Mesenchymal stem cell (in vitro differentiated cells and primary cell): Measurements from ENCODE around the gene OVCH1.

Experiments used
- DNase-seq: peaks from one replicate; pipeline ENCODE4 v3.0.0-alpha.2; 2013
- H2AFZ ChIP-seq: one replicate; pipeline ENCODE4 v1.6.1; 2013; ENCODE audit warnings: low read depth, mild to moderate bottlenecking, control low read depth, inconsistent platforms, low read length, moderate library complexity
- H2AK5ac ChIP-seq: 2 replicates; pipeline ENCODE4 v1.6.1; 2013; ENCODE audit warnings: low read length, moderate library complexity, mild to moderate bottlenecking, inconsistent platforms; ENCODE audit not compliant: severe bottlenecking
- H2BK120ac ChIP-seq: one replicate; pipeline ENCODE4 v1.6.1; 2013; ENCODE audit warnings: low read depth, mild to moderate bottlenecking, inconsistent platforms, low read length, moderate library complexity
- H2BK12ac ChIP-seq, 2 experiments: one replicate each; pipeline ENCODE4 v1.6.1; 2013; ENCODE audit warnings: inconsistent platforms in 2 of 2, low read length in 2 of 2, mild to moderate bottlenecking in 2 of 2, moderate library complexity in 2 of 2, control low read depth in 1 of 2
- H2BK15ac ChIP-seq: one replicate; pipeline ENCODE4 v1.6.1; 2013; ENCODE audit warnings: mild to moderate bottlenecking, low read depth, inconsistent platforms; ENCODE audit not compliant: poor library complexity, severe bottlenecking
- H2BK5ac ChIP-seq: 2 replicates; pipeline ENCODE4 v1.6.1; 2013; ENCODE audit warnings: low read depth, mild to moderate bottlenecking, low read length, control low read depth, inconsistent platforms; ENCODE audit not compliant: poor library complexity, severe bottlenecking
- H3K14ac ChIP-seq, 2 experiments: one replicate each; pipeline ENCODE4 v1.6.1; 2013; ENCODE audit warnings: inconsistent platforms in 2 of 2, low read length in 2 of 2, control low read depth in 1 of 2, mild to moderate bottlenecking in 1 of 2, moderate library complexity in 1 of 2
- H3K18ac ChIP-seq, 2 experiments: one replicate each; pipeline ENCODE4 v1.6.1; 2013; ENCODE audit warnings: inconsistent platforms in 2 of 2, low read length in 2 of 2, control low read depth in 1 of 2, low read depth in 1 of 2, mild to moderate bottlenecking in 1 of 2
- H3K23ac ChIP-seq, 2 experiments: one replicate each; pipeline ENCODE4 v1.6.1; 2013; ENCODE audit warnings: inconsistent platforms in 2 of 2, low read length in 2 of 2, mild to moderate bottlenecking in 2 of 2, moderate library complexity in 2 of 2, control low read depth in 1 of 2
- H3K27ac ChIP-seq: 2 replicates; pipeline ENCODE4 v1.5.1; 2013; ENCODE audit warnings: mild to moderate bottlenecking, moderate library complexity, low read length, control low read depth, inconsistent platforms; ENCODE audit not compliant: poor library complexity, severe bottlenecking
- H3K27me3 ChIP-seq, 2 experiments: 2 replicates each; pipeline versions ENCODE4 v1.6.1 to v1.7.0; 2013; ENCODE audit warnings: low read length in 2 of 2, mild to moderate bottlenecking in 2 of 2, moderate library complexity in 2 of 2, control low read depth in 1 of 2, inconsistent platforms in 1 of 2; ENCODE audit not compliant: control insufficient read depth in 1 of 2, insufficient read depth in 1 of 2
- H3K36me3 ChIP-seq, 2 experiments: 2 replicates each; pipeline versions ENCODE4 v1.6.1 to v1.7.0; 2013; ENCODE audit warnings: low read length in 2 of 2, control low read depth in 1 of 2, inconsistent platforms in 1 of 2, low read depth in 1 of 2, mild to moderate bottlenecking in 1 of 2; ENCODE audit not compliant: insufficient read depth in 2 of 2, control insufficient read depth in 1 of 2
- H3K4ac ChIP-seq, 2 experiments: one replicate each; pipeline ENCODE4 v1.6.1; 2013; ENCODE audit warnings: inconsistent platforms in 2 of 2, low read length in 2 of 2, mild to moderate bottlenecking in 2 of 2, moderate library complexity in 2 of 2, control low read depth in 1 of 2, low read depth in 1 of 2
- H3K4me1 ChIP-seq: 2 replicates; pipeline ENCODE4 v1.6.1; 2013; ENCODE audit warnings: low read depth, low read length, control low read depth; ENCODE audit not compliant: control insufficient read depth, insufficient read depth
- H3K4me2 ChIP-seq: 2 replicates; pipeline ENCODE4 v1.6.1; 2013; ENCODE audit warnings: low read length, mild to moderate bottlenecking, inconsistent platforms; ENCODE audit not compliant: poor library complexity, severe bottlenecking
- H3K4me3 ChIP-seq, 2 experiments: 2 replicates each; pipeline versions ENCODE4 v1.5.1 to v1.7.0; 2013; ENCODE audit warnings: low read length in 2 of 2, mild to moderate bottlenecking in 2 of 2, control low read depth in 1 of 2, low read depth in 1 of 2; ENCODE audit not compliant: insufficient read depth in 1 of 2
- H3K79me1 ChIP-seq: replicated peaks from 2 replicates; pipeline ENCODE4 v1.6.1; 2013; ENCODE audit warnings: mild to moderate bottlenecking, control low read depth, low read length, inconsistent platforms; ENCODE audit not compliant: poor library complexity, severe bottlenecking
- H3K9ac ChIP-seq: 2 replicates; pipeline ENCODE4 v1.7.0; 2013; ENCODE audit warnings: mild to moderate bottlenecking, low read length, moderate library complexity
- H3K9me3 ChIP-seq: 2 replicates; pipeline ENCODE4 v1.7.0; 2013; ENCODE audit warnings: mild to moderate bottlenecking, low read length; ENCODE audit not compliant: control insufficient read depth
- H4K8ac ChIP-seq: one replicate; pipeline ENCODE4 v1.6.1; 2013; ENCODE audit warnings: inconsistent platforms, mild to moderate bottlenecking, low read length, moderate library complexity
- H4K91ac ChIP-seq: one replicate; pipeline ENCODE4 v1.6.1; 2013; ENCODE audit warnings: mild to moderate bottlenecking, low read length, inconsistent platforms
- WGBS: methylation state at CpG from one replicate; pipeline ENCODE4 v1.1.7; 2013; ENCODE audit warnings: mixed read lengths; 5-methylcytosine and 5-hydroxymethylcytosine counted together

OVCH1 gene

GRCh38 chr12:29451888-29452287, 45.6 kb downstream of the OVCH1 start:
- Histone ChIP-seq H4K91ac (no peak overlapping the region), H2AFZ (no peak overlapping the region), H4K8ac (no peak overlapping the region), H2BK120ac (no peak overlapping the region), H2AK5ac (no peak overlapping the region), H3K9ac (no peak overlapping the region), H3K4me1 (no peaks in the 10 kb centered on the region), H3K23ac (no peak overlapping the region), H3K4me3 (no peak overlapping the region), H3K18ac (no peak overlapping the region), H3K4me2 (no peak overlapping the region), H3K14ac (no peak overlapping the region), H2BK12ac (no peak overlapping the region), H3K27me3 (no peaks in the 10 kb centered on the region), H3K27ac (no peak overlapping the region), H2BK5ac (no peak overlapping the region), H2BK15ac (no peak overlapping the region), H3K9me3 (no peaks in the 10 kb centered on the region), H3K79me1 (no peaks in the 10 kb centered on the region), H3K36me3 (no peaks in the 10 kb centered on the region), H3K4ac (no peak overlapping the region)
- 100% methylated on average over 1 of the region's 2 CpGs for WGBS
- no peak for DNase-seq

- H3K18ac ChIP-seq, result no peak overlapping the region
- no peak overlapping the region for H4K8ac ChIP-seq
- no peak overlapping the region for H2AK5ac ChIP-seq
- no peaks in the 10 kb centered on the region for H3K9me3 ChIP-seq
- H4K91ac ChIP-seq, result no peak overlapping the region
- H3K79me1 ChIP-seq, result no peaks in the 10 kb centered on the region
- no peaks in the 10 kb centered on the region for H3K27me3 ChIP-seq
- no peak overlapping the region for H2AFZ ChIP-seq
- H2BK120ac ChIP-seq, result no peak overlapping the region
- no peak overlapping the region for H2BK5ac ChIP-seq
- no peak overlapping the region for H3K4me3 ChIP-seq
- no peak overlapping the region for H2BK15ac ChIP-seq
- no peak overlapping the region for H3K27ac ChIP-seq
- H3K4ac ChIP-seq, result no peak overlapping the region
- H3K4me1 ChIP-seq, result no peaks in the 10 kb centered on the region
- H3K36me3 ChIP-seq, result no peaks in the 10 kb centered on the region
- H2BK12ac ChIP-seq, result no peak overlapping the region
- WGBS, result 83% methylated on average over 4 of the region's 4 CpGs
- H3K9ac ChIP-seq, result no peak overlapping the region
- no peak overlapping the region for H3K23ac ChIP-seq
- no peak overlapping the region for H3K14ac ChIP-seq
- no peak for DNase-seq
- no peak overlapping the region for H3K4me2 ChIP-seq
These were observed 49.3 kb downstream of the OVCH1 start for GRCh38 chr12:29448157-29448556.

GRCh38 chr12:29447285-29447975, 50.1 kb downstream of the OVCH1 start:
- Histone ChIP-seq H2BK120ac (no peak overlapping the region), H3K4ac (no peak overlapping the region), H2BK5ac (no peak overlapping the region), H3K4me1 (no peaks in the 10 kb centered on the region), H3K79me1 (no peaks in the 10 kb centered on the region), H3K23ac (no peak overlapping the region), H2BK15ac (no peak overlapping the region), H4K8ac (no peak overlapping the region), H3K4me2 (no peak overlapping the region), H2BK12ac (no peak overlapping the region), H3K27me3 (no peaks in the 10 kb centered on the region), H3K36me3 (no peaks in the 10 kb centered on the region), H3K9me3 (no peaks in the 10 kb centered on the region), H4K91ac (no peak overlapping the region), H3K9ac (no peak overlapping the region), H3K18ac (no peak overlapping the region), H2AFZ (no peak overlapping the region), H2AK5ac (no peak overlapping the region), H3K4me3 (no peak overlapping the region), H3K27ac (no peak overlapping the region), H3K14ac (no peak overlapping the region)
- no peak for DNase-seq
- WGBS, result 94% methylated on average over 2 of the region's 2 CpGs

GRCh38 chr12:29439506-29439905, 58.0 kb downstream of the OVCH1 start:
- Histone ChIP-seq H3K4me1 (no peaks in the 10 kb centered on the region), H2BK120ac (no peak overlapping the region), H2BK12ac (no peak overlapping the region), H2AK5ac (no peak overlapping the region), H3K18ac (no peak overlapping the region), H4K91ac (no peak overlapping the region), H2BK15ac (no peak overlapping the region), H2BK5ac (no peak overlapping the region), H3K4ac (no peak overlapping the region), H3K79me1 (no peaks in the 10 kb centered on the region), H3K4me3 (no peak overlapping the region), H4K8ac (no peak overlapping the region), H3K14ac (no peak overlapping the region), H3K9me3 (no peaks in the 10 kb centered on the region), H3K36me3 (no peaks in the 10 kb centered on the region), H2AFZ (no peak overlapping the region), H3K27ac (no peak overlapping the region), H3K27me3 (no peaks in the 10 kb centered on the region), H3K9ac (no peak overlapping the region), H3K23ac (no peak overlapping the region), H3K4me2 (no peak overlapping the region)
- WGBS, result 75% methylated on average over 3 of the region's 4 CpGs
- DNase-seq, result no peak
